ENCODE data around the gene DNAI1.

DNA sequence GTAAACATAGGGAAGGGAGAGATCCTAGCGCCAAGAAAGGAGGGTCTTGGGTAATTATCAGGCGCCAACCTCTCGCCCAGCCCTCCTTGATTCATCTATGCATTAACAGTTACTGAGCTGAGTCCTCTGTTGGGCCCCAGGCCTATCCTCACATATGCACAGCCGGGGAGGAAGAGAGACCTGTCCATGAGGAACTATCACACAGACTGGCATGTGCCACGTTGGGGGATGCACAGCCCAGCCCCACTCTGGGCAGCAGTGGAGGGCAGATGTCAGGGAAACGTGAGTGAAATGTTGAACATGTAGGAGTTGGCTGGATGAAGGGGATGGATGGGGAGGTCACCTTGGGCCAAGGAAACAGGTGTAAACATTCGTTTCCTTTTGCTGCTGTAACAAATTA is 82.9 kb downstream of the DNAI1 start:
- TF ChIP-seq CTCF (IDR thresholded peaks at IDR 0.05) (no peak), POLR2A (IDR thresholded peaks at IDR 0.05) (no peak)
